ENCODE results near the gene MAFB.

Gene MAFB

DNA sequence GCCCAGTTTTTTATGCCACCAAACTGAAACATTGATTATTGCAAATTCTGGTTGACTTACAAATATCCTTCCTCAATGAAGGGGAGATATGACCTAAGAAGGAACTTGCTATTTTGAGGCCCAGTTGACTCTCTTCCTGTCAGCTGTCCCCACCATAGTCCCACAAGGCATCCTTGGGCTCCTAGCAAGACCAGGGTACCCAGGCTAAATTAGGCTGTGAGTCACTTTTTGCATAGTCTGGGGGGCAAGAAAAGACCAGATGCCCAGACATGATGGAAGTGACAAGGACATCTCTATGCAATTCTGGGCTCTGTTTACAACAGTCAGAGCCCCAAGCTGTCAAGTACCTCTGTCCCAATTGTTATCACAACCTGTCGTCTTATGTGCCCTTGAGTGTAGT, 31.8 kb upstream of the MAFB start:
- Histone ChIP-seq H3K4me3 (ENCODE audit: insufficient read length, low read depth) (no peak overlapping the region), H3K9ac (ENCODE audit: insufficient read length, low read depth) (no peak overlapping the region), H3K4me1 (ENCODE audit: insufficient read depth, insufficient read length) (no peaks in the 10 kb centered on the region), H3K9me3 (ENCODE audit: insufficient read depth, low read length) (peaks cover 9% of the 10 kb centered on the region; the same call in 1 of the 2 replicates), H3K27me3 (ENCODE audit: insufficient read depth, insufficient read length) (no peaks in the 10 kb centered on the region), H3K36me3 (ENCODE audit: insufficient read depth, insufficient read length, low read length) (no peaks in the 10 kb centered on the region)
- TF ChIP-seq SUZ12 (IDR thresholded peaks at IDR 0.05; ENCODE audit: extremely low read depth, insufficient read depth, insufficient read length) (no peak), ZNF274 (IDR thresholded peaks at IDR 0.05; ENCODE audit: low read depth, low read length) (no peak), YY1 (IDR thresholded peaks at IDR 0.05; ENCODE audit: insufficient read depth, insufficient read length) (no peak)
- no peak for DNase-seq (ENCODE audit: low read depth, low spot score)

GRCh38 chr20:40720099-40720498, 31.1 kb upstream of the MAFB start:
- Histone ChIP-seq H3K4me3 (ENCODE audit: insufficient read length, low read depth) (no peak overlapping the region), H3K36me3 (ENCODE audit: insufficient read depth, insufficient read length, low read length) (no peaks in the 10 kb centered on the region), H3K4me1 (ENCODE audit: insufficient read depth, insufficient read length) (no peaks in the 10 kb centered on the region), H3K9me3 (ENCODE audit: insufficient read depth, low read length) (peaks cover 9% of the 10 kb centered on the region; the same call in 1 of the 2 replicates), H3K27me3 (ENCODE audit: insufficient read depth, insufficient read length) (no peaks in the 10 kb centered on the region), H3K9ac (ENCODE audit: insufficient read length, low read depth) (no peak overlapping the region)
- no peak for DNase-seq (ENCODE audit: low read depth, low spot score)
- TF ChIP-seq ZNF274 (IDR thresholded peaks at IDR 0.05; ENCODE audit: low read depth, low read length) (no peak), YY1 (IDR thresholded peaks at IDR 0.05; ENCODE audit: insufficient read depth, insufficient read length) (no peak)

DNA sequence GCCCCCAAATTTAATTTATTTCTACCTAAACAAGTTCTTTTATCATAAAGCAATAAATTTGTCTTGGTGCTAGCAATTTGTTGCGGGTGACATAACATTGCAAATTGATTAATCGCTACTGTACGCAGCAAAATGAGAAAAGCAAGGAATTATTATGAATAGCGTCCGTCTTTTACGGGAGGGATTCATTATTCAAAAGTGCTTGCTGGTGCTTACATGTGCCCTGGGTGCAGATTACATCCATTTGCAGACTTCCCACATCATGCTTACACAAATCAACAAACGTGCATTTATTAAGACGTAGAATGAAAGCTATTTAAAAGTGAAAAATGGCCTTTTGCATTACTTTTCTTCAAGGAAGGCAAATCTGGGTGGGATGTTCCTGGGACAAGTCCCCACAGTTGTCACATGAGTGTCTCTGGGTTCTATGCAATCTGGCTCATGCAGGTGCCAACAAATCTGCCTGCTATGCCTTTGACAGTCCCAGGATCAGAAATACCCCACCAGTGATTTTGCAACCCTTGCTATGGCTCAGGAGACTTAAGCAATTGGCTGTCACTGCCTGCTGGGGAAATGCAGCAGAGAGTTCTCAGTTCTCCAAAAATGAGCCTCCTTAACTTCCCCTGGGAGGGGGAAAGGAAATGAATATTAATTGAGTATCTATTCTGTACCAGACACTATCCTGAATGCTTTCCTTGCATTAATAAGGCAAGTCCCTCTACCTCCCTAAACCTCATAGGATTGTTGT, 30.1 kb upstream of the MAFB start:
- Histone ChIP-seq H3K27me3 (ENCODE audit: insufficient read depth, insufficient read length) (no peaks in the 10 kb centered on the region), H3K9ac (ENCODE audit: insufficient read length, low read depth) (no peak overlapping the region), H3K36me3 (ENCODE audit: insufficient read depth, insufficient read length, low read length) (no peaks in the 10 kb centered on the region), H3K4me1 (ENCODE audit: insufficient read depth, insufficient read length) (no peaks in the 10 kb centered on the region), H3K9me3 (ENCODE audit: insufficient read depth, low read length) (0 out of 2 replicates have a peak, but pooled peaks cover 3% of the 10 kb centered on the region), H3K4me3 (ENCODE audit: insufficient read length, low read depth) (no peak overlapping the region)
- DNase-seq (ENCODE audit: low read depth, low spot score) = no peak
- TF ChIP-seq ZNF274 (IDR thresholded peaks at IDR 0.05; ENCODE audit: low read depth, low read length) (no peak), SUZ12 (IDR thresholded peaks at IDR 0.05; ENCODE audit: extremely low read depth, insufficient read depth, insufficient read length) (no peak), YY1 (IDR thresholded peaks at IDR 0.05; ENCODE audit: insufficient read depth, insufficient read length) (no peak)

- H3K9ac ChIP-seq (ENCODE audit: insufficient read length, low read depth) = no peak overlapping the region
- H3K27me3 ChIP-seq (ENCODE audit: insufficient read depth, insufficient read length) = no peaks in the 10 kb centered on the region
- H3K4me3 ChIP-seq (ENCODE audit: insufficient read length, low read depth) = no peak overlapping the region
- TF ChIP-seq SUZ12 (IDR thresholded peaks at IDR 0.05; ENCODE audit: extremely low read depth, insufficient read depth, insufficient read length) = no peak
- no peak for TF ChIP-seq ZNF274 (IDR thresholded peaks at IDR 0.05; ENCODE audit: low read depth, low read length)
- TF ChIP-seq YY1 (IDR thresholded peaks at IDR 0.05; ENCODE audit: insufficient read depth, insufficient read length) = no peak
- H3K36me3 ChIP-seq (ENCODE audit: insufficient read depth, insufficient read length, low read length) = no peaks in the 10 kb centered on the region
- no peak for DNase-seq (ENCODE audit: low read depth, low spot score)
- H3K9me3 ChIP-seq (ENCODE audit: insufficient read depth, low read length) = no peaks in the 10 kb centered on the region
- peaks cover 2% of the 10 kb centered on the region for H3K4me1 ChIP-seq (ENCODE audit: insufficient read depth, insufficient read length)
Measured at GRCh38 chr20:40718214-40718977, 29.4 kb upstream of the MAFB start.

- H3K27me3 ChIP-seq (ENCODE audit: insufficient read depth, insufficient read length) = no peaks in the 10 kb centered on the region
- H3K4me3 ChIP-seq (ENCODE audit: insufficient read length, low read depth) = no peak overlapping the region
- no peaks in the 10 kb centered on the region for H3K9me3 ChIP-seq (ENCODE audit: insufficient read depth, low read length)
- no peak overlapping the region for H3K9ac ChIP-seq (ENCODE audit: insufficient read length, low read depth)
- DNase-seq (ENCODE audit: low read depth, low spot score) = no peak
- no peaks in the 10 kb centered on the region for H3K36me3 ChIP-seq (ENCODE audit: insufficient read depth, insufficient read length, low read length)
- TF ChIP-seq SUZ12 (IDR thresholded peaks at IDR 0.05; ENCODE audit: extremely low read depth, insufficient read depth, insufficient read length) = no peak
- TF ChIP-seq YY1 (IDR thresholded peaks at IDR 0.05; ENCODE audit: insufficient read depth, insufficient read length) = no peak
- TF ChIP-seq ZNF274 (IDR thresholded peaks at IDR 0.05; ENCODE audit: low read depth, low read length) = no peak
- H3K4me1 ChIP-seq (ENCODE audit: insufficient read depth, insufficient read length) = peaks cover 3% of the 10 kb centered on the region
Measured at GRCh38 chr20:40717343-40717865, 28.4 kb upstream of the MAFB start.

GRCh38 chr20:40715491-40715890, 26.5 kb upstream of the MAFB start:
- H3K27me3 ChIP-seq (ENCODE audit: insufficient read depth, insufficient read length) = no peaks in the 10 kb centered on the region

GRCh38 chr20:40714916-40715315, 25.9 kb upstream of the MAFB start:
- no peaks in the 10 kb centered on the region for H3K27me3 ChIP-seq (ENCODE audit: insufficient read depth, insufficient read length)
- H3K9me3 ChIP-seq (ENCODE audit: insufficient read depth, low read length) = no peaks in the 10 kb centered on the region
- no peak overlapping the region for H3K4me3 ChIP-seq (ENCODE audit: insufficient read length, low read depth)
- TF ChIP-seq SUZ12 (IDR thresholded peaks at IDR 0.05; ENCODE audit: extremely low read depth, insufficient read depth, insufficient read length) (no peak), ZNF274 (IDR thresholded peaks at IDR 0.05; ENCODE audit: low read depth, low read length) (no peak), YY1 (IDR thresholded peaks at IDR 0.05; ENCODE audit: insufficient read depth, insufficient read length) (no peak)
- peaks cover 3% of the 10 kb centered on the region for H3K4me1 ChIP-seq (ENCODE audit: insufficient read depth, insufficient read length)
- no peaks in the 10 kb centered on the region for H3K36me3 ChIP-seq (ENCODE audit: insufficient read depth, insufficient read length, low read length)
- H3K9ac ChIP-seq (ENCODE audit: insufficient read length, low read depth) = no peak overlapping the region
- DNase-seq (ENCODE audit: low read depth, low spot score) = no peak

More at GRCh38 chr20:40715491-40715890, 26.5 kb upstream of the MAFB start:
- Histone ChIP-seq H3K9ac (ENCODE audit: insufficient read length, low read depth) (no peak overlapping the region), H3K9me3 (ENCODE audit: insufficient read depth, low read length) (no peaks in the 10 kb centered on the region), H3K4me3 (ENCODE audit: insufficient read length, low read depth) (no peak overlapping the region), H3K4me1 (ENCODE audit: insufficient read depth, insufficient read length) (peaks cover 3% of the 10 kb centered on the region), H3K36me3 (ENCODE audit: insufficient read depth, insufficient read length, low read length) (no peaks in the 10 kb centered on the region)
- no peak for DNase-seq (ENCODE audit: low read depth, low spot score)
- TF ChIP-seq SUZ12 (IDR thresholded peaks at IDR 0.05; ENCODE audit: extremely low read depth, insufficient read depth, insufficient read length) (no peak), YY1 (IDR thresholded peaks at IDR 0.05; ENCODE audit: insufficient read depth, insufficient read length) (no peak), ZNF274 (IDR thresholded peaks at IDR 0.05; ENCODE audit: low read depth, low read length) (no peak)

Data from NT2/D1 (cell line).